Calu3 (cell line): ENCODE measurements around the gene MYH16. TPM values are rescaled to one million over a fixed set of nuclear protein-coding genes. Genes with fewer than 3 reads are reported as not detected.
"Not testable (repeated sequence)": the region's sequence is repeated elsewhere in the genome, so short reads cannot be mapped to it uniquely, and the experiment has no call there.

Experiments
- BruUV-seq: library from RNA; stranded (reverse); fragments of 400-500 nt; replicated peaks from 2 replicates; lab custom pipeline; 2021; lab: Mats Ljungman, UMichigan
- CTCF ChIA-PET: fragments of 300-600 bp; sonication (Branson Sonifier 250); formaldehyde crosslinking; loops from one replicate; lab custom pipeline; 2022; ENCODE audit warnings: antibody characterized with exemption; lab: Charles Lee
- DNase-seq: peaks from one replicate; pipeline ENCODE4 v3.0.0; 2022
- H3K27ac Mint-ChIP-seq: one replicate; pipeline ENCODE4 v1.8.0; 2022; ENCODE audit warnings: mixed read lengths; ENCODE audit not compliant: unreplicated experiment
- H3K27me3 Mint-ChIP-seq: one replicate; pipeline ENCODE4 v1.8.0; 2022; ENCODE audit warnings: mixed read lengths; ENCODE audit not compliant: unreplicated experiment
- H3K36me3 Mint-ChIP-seq: one replicate; pipeline ENCODE4 v1.8.0; 2022; ENCODE audit warnings: mild to moderate bottlenecking, moderate library complexity, mixed read lengths; ENCODE audit not compliant: insufficient read depth, unreplicated experiment
- H3K4me1 Mint-ChIP-seq: one replicate; pipeline ENCODE4 v1.8.0; 2022; ENCODE audit warnings: mild to moderate bottlenecking, low read depth, mixed read lengths; ENCODE audit not compliant: unreplicated experiment
- H3K4me3 Mint-ChIP-seq: one replicate; pipeline ENCODE4 v1.8.0; 2022; ENCODE audit warnings: mild to moderate bottlenecking, low read depth, moderate library complexity, mixed read lengths; ENCODE audit not compliant: unreplicated experiment
- H3K9me3 Mint-ChIP-seq: one replicate; pipeline ENCODE4 v1.8.0; 2022; ENCODE audit warnings: low read depth, mixed read lengths; ENCODE audit not compliant: unreplicated experiment
- CTCF ChIP-seq: fragments of 200-600 bp; IDR thresholded peaks from one replicate; pipeline ENCODE4 v1.8.0; 2022; ENCODE audit warnings: antibody characterized with exemption; ENCODE audit not compliant: unreplicated experiment
- intact Hi-C: fragments of 100-400 bp; cut with micrococcal nuclease; formaldehyde crosslinking; loops from one replicate; pipeline ENCODE4 v1.10.0; 2022; ENCODE audit not compliant: unreplicated experiment
- total RNA-seq: library from RNA; stranded (reverse); gene quantifications from 2 replicates; pipeline ENCODE4 v1.2.3, GENCODE V29; 2022

MYH16 gene
- total RNA-seq, 1 experiment from 2014 or later, result 0.97 TPM

GRCh38 chr7:99313204-99313573, 40.5 kb downstream of the MYH16 start:
- H3K4me1 Mint-ChIP-seq, result no peaks in the 10 kb centered on the region
- BruUV-seq, result no TSS peak
- DNase-seq, result no peak
- H3K9me3 Mint-ChIP-seq, result no peaks in the 10 kb centered on the region
- no peak overlapping the region for H3K27ac Mint-ChIP-seq
- no peak overlapping the region for H3K4me3 Mint-ChIP-seq
- CTCF ChIA-PET, result interaction anchor here (0.6 kb wide), 1 partner anchor 154 kb away, joined by 4 read pairs; no protein-coding TSS in a partner anchor
- H3K36me3 Mint-ChIP-seq, result no peaks in the 10 kb centered on the region
- no peak for TF ChIP-seq CTCF
- H3K27me3 Mint-ChIP-seq, result no peaks in the 10 kb centered on the region
- intact Hi-C loops, result loop anchor here (1.0 to 10.0 kb wide), 3 partner anchors 46 to 273 kb away; no protein-coding TSS in a partner anchor

GRCh38 chr7:99314504-99314903, 41.9 kb downstream of the MYH16 start:
- no peak for DNase-seq
- intact Hi-C loops, result loop anchor here (5.0 to 10.0 kb wide), 2 partner anchors 47 to 210 kb away; no protein-coding TSS in a partner anchor
- no peak overlapping the region for H3K4me3 Mint-ChIP-seq
- CTCF ChIA-PET, result no interaction called here
- H3K4me1 Mint-ChIP-seq, result no peaks in the 10 kb centered on the region
- TF ChIP-seq CTCF, result no peak
- H3K27ac Mint-ChIP-seq, result no peak overlapping the region
- H3K9me3 Mint-ChIP-seq, result no peaks in the 10 kb centered on the region
- BruUV-seq, result no TSS peak
- no peaks in the 10 kb centered on the region for H3K36me3 Mint-ChIP-seq
- no peaks in the 10 kb centered on the region for H3K27me3 Mint-ChIP-seq

- peaks cover 9% of the 10 kb centered on the region for H3K36me3 Mint-ChIP-seq
- intact Hi-C loops, result no loop called here
- BruUV-seq, result no TSS peak
- no peak for TF ChIP-seq CTCF
- CTCF ChIA-PET, result no interaction called here
- peaks cover 21% of the 10 kb centered on the region for H3K4me1 Mint-ChIP-seq
- no peak overlapping the region for H3K4me3 Mint-ChIP-seq
- peak overlapping the region; percentile 21 for H3K27ac Mint-ChIP-seq
- H3K9me3 Mint-ChIP-seq, result no peaks in the 10 kb centered on the region
- no peaks in the 10 kb centered on the region for H3K27me3 Mint-ChIP-seq
- no peak for DNase-seq
These were observed 47.7 kb downstream of the MYH16 start for GRCh38 chr7:99320371-99320770.

GRCh38 chr7:99322659-99323058, 50.0 kb downstream of the MYH16 start:
- H3K4me3 Mint-ChIP-seq, H3K27ac Mint-ChIP-seq, BruUV-seq, intact Hi-C loops, H3K9me3 Mint-ChIP-seq, H3K27me3 Mint-ChIP-seq, DNase-seq, CTCF ChIA-PET: not testable (repeated sequence)
- Mint-ChIP-seq H3K36me3 (peaks cover 32% of the 10 kb centered on the region), H3K4me1 (peaks cover 21% of the 10 kb centered on the region)

- H3K27me3 Mint-ChIP-seq, result no peaks in the 10 kb centered on the region
- peaks cover 28% of the 10 kb centered on the region for H3K4me1 Mint-ChIP-seq
- BruUV-seq, result no TSS peak
- H3K36me3 Mint-ChIP-seq, result peaks cover 34% of the 10 kb centered on the region
- intact Hi-C loops, result no loop called here
- H3K27ac Mint-ChIP-seq, result no peak overlapping the region
- H3K9me3 Mint-ChIP-seq, result no peaks in the 10 kb centered on the region
- DNase-seq, result no peak
- H3K4me3 Mint-ChIP-seq, result peak overlapping the region; percentile 73
- no peak for TF ChIP-seq CTCF
- CTCF ChIA-PET, result no interaction called here
These were observed 51.9 kb downstream of the MYH16 start for GRCh38 chr7:99324559-99324958.
